ENCODE measurements around the gene CENPM.

CENPM gene

DNA sequence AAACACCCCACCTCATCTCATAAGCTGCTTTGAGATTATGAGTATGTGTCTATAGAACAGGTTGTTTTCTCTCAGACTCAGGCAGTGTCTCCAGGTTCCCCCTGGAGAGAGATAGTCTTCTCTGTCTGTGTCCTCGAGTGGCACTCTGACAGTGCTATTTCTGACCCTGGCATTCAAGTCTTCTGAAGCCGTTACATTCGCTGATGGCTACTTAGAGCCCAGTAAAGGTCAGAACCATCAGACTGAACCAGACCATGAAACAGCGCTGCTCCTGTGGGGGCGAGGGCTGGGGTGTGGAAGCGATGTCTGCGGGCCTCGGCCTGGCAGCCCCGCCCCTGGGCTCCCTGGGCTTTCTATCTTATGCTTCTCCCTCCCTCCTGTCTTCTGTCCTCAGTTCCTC is 55.5 kb downstream of the CENPM start:
- DNase-seq, result no peak
